ENCODE results near the gene LYG2.

- no peak for TF ChIP-seq CTCF (IDR thresholded peaks at IDR 0.05)
- no peak for TF ChIP-seq POLR2AphosphoS5 (IDR thresholded peaks at IDR 0.05)
These were observed 57.2 kb downstream of the LYG2 start for GRCh38 chr2:99198103-99198841.

All from upper lobe of left lung (tissue), 4 donors.